Fibroblast of the aortic adventitia (primary cell): ENCODE results near the gene ATP6V1G3. TPM values are rescaled to one million over a fixed set of nuclear protein-coding genes. Genes with fewer than 3 reads are reported as not detected.
A peak's percentile ranks its signal among the peaks of the same experiment; 100 is the strongest.

Experiments used
- DNase-seq: peaks from one replicate; pipeline ENCODE4 v3.0.0-alpha.2; 2010; ENCODE audit warnings: low read depth
- H3K4me3 ChIP-seq: 2 replicates; pipeline ENCODE4 v1.5.1; 2011; ENCODE audit warnings: low read depth, mild to moderate bottlenecking, control low read depth, low read length, moderate library complexity
- total RNA-seq: library from RNA; depleted of rRNA; stranded (reverse); fragments of >200 nt; gene quantifications from 2 replicates; pipeline ENCODE4 v1.2.3, GENCODE V29; 2012; ENCODE audit warnings: low replicate concordance
- TF ChIP-seq, protein P1 (sequence below): IDR thresholded peaks from 2 replicates; pipeline ENCODE4 v1.5.1; 2011; ENCODE audit warnings: mild to moderate bottlenecking, low read length, control low read depth, inconsistent platforms; ENCODE audit not compliant: insufficient read depth

ATP6V1G3 gene
- total RNA-seq, 1 donor = not detected

DNA sequence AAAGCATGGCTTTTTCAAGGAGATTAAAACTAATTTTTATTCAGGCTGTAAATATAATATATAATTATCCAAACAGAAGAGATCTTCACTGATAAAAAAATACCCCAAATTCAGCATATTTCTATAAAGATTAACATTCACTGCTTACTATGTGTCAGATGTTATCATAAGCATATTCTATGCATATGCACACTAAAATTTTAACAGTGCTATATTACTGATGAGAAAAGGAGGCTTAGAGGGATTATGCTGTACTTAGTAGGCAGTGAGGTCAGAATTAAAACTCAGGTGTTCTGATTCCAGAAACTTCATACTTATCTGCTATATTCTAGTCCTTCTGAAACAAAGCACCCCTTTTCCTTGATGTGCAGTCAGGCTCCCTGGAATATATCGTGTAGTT is 33.8 kb upstream of the ATP6V1G3 start:
- TF ChIP-seq, protein P1, sequence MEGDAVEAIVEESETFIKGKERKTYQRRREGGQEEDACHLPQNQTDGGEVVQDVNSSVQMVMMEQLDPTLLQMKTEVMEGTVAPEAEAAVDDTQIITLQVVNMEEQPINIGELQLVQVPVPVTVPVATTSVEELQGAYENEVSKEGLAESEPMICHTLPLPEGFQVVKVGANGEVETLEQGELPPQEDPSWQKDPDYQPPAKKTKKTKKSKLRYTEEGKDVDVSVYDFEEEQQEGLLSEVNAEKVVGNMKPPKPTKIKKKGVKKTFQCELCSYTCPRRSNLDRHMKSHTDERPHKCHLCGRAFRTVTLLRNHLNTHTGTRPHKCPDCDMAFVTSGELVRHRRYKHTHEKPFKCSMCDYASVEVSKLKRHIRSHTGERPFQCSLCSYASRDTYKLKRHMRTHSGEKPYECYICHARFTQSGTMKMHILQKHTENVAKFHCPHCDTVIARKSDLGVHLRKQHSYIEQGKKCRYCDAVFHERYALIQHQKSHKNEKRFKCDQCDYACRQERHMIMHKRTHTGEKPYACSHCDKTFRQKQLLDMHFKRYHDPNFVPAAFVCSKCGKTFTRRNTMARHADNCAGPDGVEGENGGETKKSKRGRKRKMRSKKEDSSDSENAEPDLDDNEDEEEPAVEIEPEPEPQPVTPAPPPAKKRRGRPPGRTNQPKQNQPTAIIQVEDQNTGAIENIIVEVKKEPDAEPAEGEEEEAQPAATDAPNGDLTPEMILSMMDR = no peak
- no peak overlapping the region for H3K4me3 ChIP-seq
- DNase-seq = no peak

GRCh38 chr1:198564716-198565115 is 24.2 kb upstream of the ATP6V1G3 start:
- H3K4me3 ChIP-seq = no peak overlapping the region
- TF ChIP-seq, protein P1 = no peak
- DNase-seq = no peak

DNA sequence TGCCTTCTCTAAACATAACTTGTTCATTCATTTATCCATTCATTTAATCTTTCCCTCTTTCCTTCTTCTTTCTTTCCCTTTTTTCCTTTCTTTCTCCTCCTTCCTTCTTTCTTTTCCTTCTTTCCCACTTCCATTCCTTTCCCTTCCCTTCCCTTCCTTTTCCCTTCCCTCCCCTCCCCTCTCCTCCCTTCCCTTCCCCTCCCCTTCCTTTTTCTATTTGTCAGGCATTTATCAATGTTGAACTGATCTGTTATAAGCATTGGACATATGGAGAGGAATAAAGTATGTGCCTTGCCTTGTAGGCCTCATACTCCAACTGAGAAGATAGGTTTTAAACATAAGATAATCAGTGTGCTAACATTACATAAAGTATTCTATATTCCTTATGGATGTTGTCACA is 23.7 kb upstream of the ATP6V1G3 start:
- no peak overlapping the region for H3K4me3 ChIP-seq
- TF ChIP-seq, protein P1 = no peak
- DNase-seq = no peak

- TF ChIP-seq, protein P1 = no peak
- no peak for DNase-seq
- no peak overlapping the region for H3K4me3 ChIP-seq
Measured at GRCh38 chr1:198563583-198563982, 23.1 kb upstream of the ATP6V1G3 start.

DNA sequence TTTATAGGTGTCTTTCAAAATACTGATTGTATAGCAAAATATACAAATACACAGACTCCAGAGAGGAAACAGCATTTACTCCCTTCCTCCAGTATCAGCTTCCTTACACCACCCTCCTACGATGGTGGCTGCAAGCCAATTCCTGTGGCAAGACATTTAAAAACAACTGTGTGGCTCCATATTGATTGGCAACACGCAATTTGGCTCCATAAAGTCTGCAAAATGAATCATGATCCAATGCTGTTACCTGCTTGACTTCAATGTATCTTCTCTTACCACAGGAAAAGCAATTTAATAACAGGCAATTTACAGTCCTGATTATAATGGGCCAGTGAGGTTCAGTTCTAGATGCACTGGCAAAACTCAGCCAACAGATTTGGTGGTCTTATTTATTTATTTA is 19.7 kb upstream of the ATP6V1G3 start:
- DNase-seq = peak; percentile 22
- H3K4me3 ChIP-seq = no peak overlapping the region
- TF ChIP-seq, protein P1 = no peak

DNA sequence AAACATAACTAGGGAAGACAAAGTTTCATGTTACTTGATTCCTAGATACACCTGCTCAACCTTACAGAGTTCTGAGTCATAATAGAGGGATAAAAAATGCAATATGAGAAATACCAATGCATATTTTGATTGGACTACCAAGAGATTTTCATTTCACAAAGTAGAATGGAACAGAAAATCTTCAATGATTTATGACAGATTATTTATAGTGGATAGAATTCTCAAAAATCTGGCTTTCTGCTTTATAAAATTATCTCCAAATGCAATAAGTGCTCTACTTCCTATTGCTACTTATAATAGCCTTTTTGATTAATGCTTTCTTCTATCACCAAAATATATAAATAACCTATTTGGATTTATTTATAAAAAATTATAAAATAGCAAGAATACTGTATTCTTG is 18.9 kb upstream of the ATP6V1G3 start:
- TF ChIP-seq, protein P1 = no peak
- no peak for DNase-seq
- no peak overlapping the region for H3K4me3 ChIP-seq

DNA sequence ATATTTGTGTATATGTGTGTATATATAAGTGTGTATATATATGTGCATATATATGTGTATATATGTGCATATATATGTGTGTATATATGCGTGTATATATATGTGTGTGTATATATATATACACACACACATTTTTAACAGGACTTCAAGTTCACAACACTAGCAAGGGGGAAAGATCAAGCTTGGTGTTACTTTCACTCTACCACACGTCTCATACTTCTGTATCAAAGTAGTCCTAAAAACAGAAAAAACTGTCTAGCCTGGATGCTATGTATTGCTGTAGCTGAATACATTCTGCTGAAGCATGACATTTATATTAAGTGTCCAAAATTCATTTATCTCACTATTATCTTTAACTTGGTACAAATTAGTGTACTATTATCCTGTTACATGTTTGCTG is 17.9 kb upstream of the ATP6V1G3 start:
- TF ChIP-seq, protein P1 = no peak
- H3K4me3 ChIP-seq = no peak overlapping the region
- DNase-seq = no peak
